Esophagus squamous epithelium (tissue), 5 donors: ENCODE data around the gene TXNRD1. TPM values are rescaled to one million over a fixed set of nuclear protein-coding genes. Genes with fewer than 3 reads are reported as not detected.

ENCODE experiments used
- DNase-seq: peaks from one replicate; lab custom pipeline; 2025; lab: John Stamatoyannopoulos, UW
- H3K27ac ChIP-seq, 4 donors: fragments of 200-600 bp; sonication (generic); one replicate each; pipeline ENCODE4 v1.5.1; 2016 to 2019; ENCODE audit warnings: mild to moderate bottlenecking in 1 of 4
- H3K27me3 ChIP-seq, 4 donors: fragments of 200-600 bp; sonication (generic); 1 replicate in 3 of 4; 2 replicates in 1 of 4; pipeline versions ENCODE4 v1.5.1 to v1.6.0; 2017 to 2021; ENCODE audit warnings: antibody characterized with exemption in 1 of 4
- H3K36me3 ChIP-seq, 3 donors: fragments of 200-600 bp; sonication (generic); one replicate each; pipeline ENCODE4 v1.5.1; 2016 to 2019
- H3K4me1 ChIP-seq, 3 donors: fragments of 200-600 bp; sonication (generic); one replicate each; pipeline ENCODE4 v1.5.1; 2017 to 2019
- H3K4me3 ChIP-seq, 4 donors: fragments of 200-600 bp; sonication (generic); 1 replicate in 3 of 4; 2 replicates in 1 of 4; pipeline ENCODE4 v1.5.1; 2016 to 2019; ENCODE audit warnings: mild to moderate bottlenecking in 2 of 4, moderate library complexity in 1 of 4
- H3K9me3 ChIP-seq, 3 donors: fragments of 200-600 bp; sonication (generic); one replicate each; pipeline ENCODE4 v1.5.1; 2016 to 2019
- POLR2A ChIP-seq, 4 donors: fragments of 450-650 bp; IDR thresholded peaks; one replicate each; pipeline ENCODE4 v1.6.1; 2017; ENCODE audit warnings: antibody characterized with exemption in 4 of 4, mild to moderate bottlenecking in 4 of 4, moderate library complexity in 3 of 4
- WGBS, 2 donors: methylation state at CpG; one replicate each; pipeline ENCODE4 v1.1.5; 2018; 5-methylcytosine and 5-hydroxymethylcytosine counted together
- intact Hi-C: fragments of 100-400 bp; cut with DNase I; formaldehyde crosslinking; loops from one replicate; pipeline ENCODE4 v1.15.0; 2022
- total RNA-seq, 4 donors: library from RNA; depleted of rRNA; stranded (reverse); fragments of >200 nt; gene quantifications; one replicate each; pipeline ENCODE4 v1.1.0, GENCODE V29; 2016
- TF ChIP-seq, protein P1 (sequence below), 6 experiments: fragments of 450-650 bp in 4 of 6; fragments of 200-600 bp in 2 of 6; sonication (generic) in 2 of 6; IDR thresholded peaks; one replicate each; pipeline ENCODE4 v1.5.1; 2016 to 2019; ENCODE audit warnings: antibody characterized with exemption in 6 of 6, mild to moderate bottlenecking in 4 of 6, moderate library complexity in 4 of 6
- donor health status: DM: yes; HTN: yes; CAD: no.

The TXNRD1 gene
- total RNA-seq, 4 donors from 2014 or later: 40.6 to 125 (median 82.0) TPM

DNA sequence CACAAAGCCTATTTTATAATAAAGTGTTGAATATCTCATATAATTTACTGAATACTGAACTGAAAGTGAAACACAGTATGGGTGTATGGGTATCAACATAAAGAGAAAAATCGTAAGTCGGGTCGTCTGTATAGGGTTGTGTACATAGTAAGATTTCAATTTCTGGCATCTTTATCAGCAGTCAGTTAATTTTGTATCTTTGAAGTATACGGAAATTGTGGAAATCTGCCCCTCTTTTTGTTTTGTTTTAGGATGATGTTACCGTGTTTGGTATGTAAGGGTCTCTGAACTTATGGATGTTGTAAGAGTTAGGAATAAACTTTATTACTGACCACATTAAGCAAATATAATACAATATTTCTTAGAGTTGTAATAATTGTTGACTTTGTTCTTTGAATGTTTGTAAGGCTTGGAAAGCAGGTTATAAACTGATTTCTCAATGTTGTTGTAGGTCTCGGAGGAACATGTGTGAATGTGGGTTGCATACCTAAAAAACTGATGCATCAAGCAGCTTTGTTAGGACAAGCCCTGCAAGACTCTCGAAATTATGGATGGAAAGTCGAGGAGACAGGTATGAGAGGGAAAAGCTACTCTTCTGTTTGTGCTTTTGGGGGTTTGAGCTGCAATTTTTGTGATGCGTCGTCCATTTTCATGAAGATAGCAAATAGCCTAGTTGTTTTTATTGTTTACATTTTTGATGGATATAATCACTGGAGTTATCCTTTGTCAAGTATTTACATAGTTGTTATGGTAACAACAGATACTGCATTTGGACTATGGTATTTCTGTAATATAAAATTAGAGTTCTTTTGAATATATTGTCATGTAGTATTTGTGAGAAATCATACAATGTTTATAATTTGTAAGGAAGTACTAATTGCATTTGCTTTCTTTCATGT is 100.0 kb downstream of the TXNRD1 start:
- no peak for TF ChIP-seq POLR2A (IDR thresholded peaks at IDR 0.05)
- TF ChIP-seq, protein P1, sequence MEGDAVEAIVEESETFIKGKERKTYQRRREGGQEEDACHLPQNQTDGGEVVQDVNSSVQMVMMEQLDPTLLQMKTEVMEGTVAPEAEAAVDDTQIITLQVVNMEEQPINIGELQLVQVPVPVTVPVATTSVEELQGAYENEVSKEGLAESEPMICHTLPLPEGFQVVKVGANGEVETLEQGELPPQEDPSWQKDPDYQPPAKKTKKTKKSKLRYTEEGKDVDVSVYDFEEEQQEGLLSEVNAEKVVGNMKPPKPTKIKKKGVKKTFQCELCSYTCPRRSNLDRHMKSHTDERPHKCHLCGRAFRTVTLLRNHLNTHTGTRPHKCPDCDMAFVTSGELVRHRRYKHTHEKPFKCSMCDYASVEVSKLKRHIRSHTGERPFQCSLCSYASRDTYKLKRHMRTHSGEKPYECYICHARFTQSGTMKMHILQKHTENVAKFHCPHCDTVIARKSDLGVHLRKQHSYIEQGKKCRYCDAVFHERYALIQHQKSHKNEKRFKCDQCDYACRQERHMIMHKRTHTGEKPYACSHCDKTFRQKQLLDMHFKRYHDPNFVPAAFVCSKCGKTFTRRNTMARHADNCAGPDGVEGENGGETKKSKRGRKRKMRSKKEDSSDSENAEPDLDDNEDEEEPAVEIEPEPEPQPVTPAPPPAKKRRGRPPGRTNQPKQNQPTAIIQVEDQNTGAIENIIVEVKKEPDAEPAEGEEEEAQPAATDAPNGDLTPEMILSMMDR (IDR thresholded peaks at IDR 0.05): no peak
- intact Hi-C loops: no loop called here
- no peak overlapping the region for H3K4me3 ChIP-seq
- H3K27me3 ChIP-seq: no peaks in the 10 kb centered on the region
- H3K27ac ChIP-seq: no peak overlapping the region
- WGBS, 2 donors: 71 to 81% methylated on average over 10 of the region's 10 CpGs
- DNase-seq: no peak
- H3K36me3 ChIP-seq: peaks cover 17 to 96% (median 48%) of the 10 kb centered on the region in 3 donors
- no peaks in the 10 kb centered on the region for H3K9me3 ChIP-seq
- H3K4me1 ChIP-seq: peaks cover 0 to 6% (median 0%) of the 10 kb centered on the region in 3 donors

DNA sequence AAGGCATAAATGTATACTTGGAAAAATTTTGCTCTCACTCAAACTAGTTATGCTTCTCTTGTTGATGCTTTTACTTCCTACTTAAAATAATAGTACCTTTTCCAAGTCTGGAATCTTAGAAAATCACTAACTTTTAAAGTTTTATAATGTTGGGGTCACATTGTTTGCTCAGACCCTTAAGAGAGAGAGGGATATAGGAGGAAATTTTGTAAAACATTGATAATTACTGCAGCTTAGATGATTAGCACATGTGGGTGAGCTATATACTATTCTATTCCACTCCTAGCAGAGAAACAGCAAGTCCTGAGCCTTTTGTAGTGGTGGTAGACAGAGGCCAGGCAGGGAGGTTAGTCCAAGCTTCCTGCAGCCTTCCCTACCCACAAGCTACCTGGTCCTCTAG is 101.4 kb downstream of the TXNRD1 start:
- H3K9me3 ChIP-seq: no peaks in the 10 kb centered on the region
- TF ChIP-seq POLR2A (IDR thresholded peaks at IDR 0.05): no peak
- TF ChIP-seq, protein P1 (IDR thresholded peaks at IDR 0.05): no peak
- intact Hi-C loops: no loop called here
- DNase-seq: no peak
- H3K4me3 ChIP-seq: no peak overlapping the region
- H3K27ac ChIP-seq: no peak overlapping the region
- H3K4me1 ChIP-seq: peaks cover 0 to 6% (median 0%) of the 10 kb centered on the region in 3 donors
- H3K27me3 ChIP-seq: no peaks in the 10 kb centered on the region
- H3K36me3 ChIP-seq: peaks cover 17 to 100% (median 54%) of the 10 kb centered on the region in 3 donors

- H3K27me3 ChIP-seq: no peaks in the 10 kb centered on the region
- intact Hi-C loops: no loop called here
- peaks cover 17 to 100% (median 60%) of the 10 kb centered on the region in 3 donors for H3K36me3 ChIP-seq
- no peak for DNase-seq
- no peak overlapping the region for H3K27ac ChIP-seq
- no peaks in the 10 kb centered on the region for H3K9me3 ChIP-seq
- H3K4me1 ChIP-seq: peaks cover 0 to 6% (median 0%) of the 10 kb centered on the region in 3 donors
- 91 to 93% methylated on average over 6 to 7 of the region's 7 CpGs for WGBS, 2 donors
- no peak for TF ChIP-seq POLR2A (IDR thresholded peaks at IDR 0.05)
- TF ChIP-seq, protein P1 (IDR thresholded peaks at IDR 0.05): no peak
- H3K4me3 ChIP-seq: no peak overlapping the region
These were observed 102.1 kb downstream of the TXNRD1 start for GRCh38 chr12:104317538-104318210.

GRCh38 chr12:104319028-104319427 is 103.4 kb downstream of the TXNRD1 start:
- no peaks in the 10 kb centered on the region for H3K9me3 ChIP-seq
- peaks cover 13 to 91% (median 52%) of the 10 kb centered on the region in 3 donors for H3K36me3 ChIP-seq
- no peak overlapping the region for H3K4me3 ChIP-seq
- no peaks in the 10 kb centered on the region for H3K27me3 ChIP-seq
- peaks cover 0 to 4% (median 0%) of the 10 kb centered on the region in 3 donors for H3K4me1 ChIP-seq
- no peak overlapping the region for H3K27ac ChIP-seq
- 75 to 87% methylated on average over 1 of the region's 1 CpG for whole genome bisulfite sequencing, 2 donors
- DNase-seq: no peak
- TF ChIP-seq, protein P1 (IDR thresholded peaks at IDR 0.05): no peak
- no peak for TF ChIP-seq POLR2A (IDR thresholded peaks at IDR 0.05)
- intact Hi-C loops: no loop called here
